Fibroblast of upper back skin (primary cell): ENCODE data around the gene MROH7.

Source experiments
- DNase-seq: peaks from one replicate; pipeline ENCODE4 v3.0.0-alpha.2; 2013

Gene MROH7

GRCh38 chr1:54640863-54641836, at the start of gene MROH7:
Gene MROH7 (plus strand): TSS chr1:54641786. CDS start chr1:54652927, 11,141 bp downstream.
- no peak for DNase-seq

- no peak for DNase-seq
These were observed 47.9 kb upstream of the MROH7 start for GRCh38 chr1:54593571-54594160.

- no peak for DNase-seq
These were observed 47.1 kb upstream of the MROH7 start for GRCh38 chr1:54594463-54594862.

DNA sequence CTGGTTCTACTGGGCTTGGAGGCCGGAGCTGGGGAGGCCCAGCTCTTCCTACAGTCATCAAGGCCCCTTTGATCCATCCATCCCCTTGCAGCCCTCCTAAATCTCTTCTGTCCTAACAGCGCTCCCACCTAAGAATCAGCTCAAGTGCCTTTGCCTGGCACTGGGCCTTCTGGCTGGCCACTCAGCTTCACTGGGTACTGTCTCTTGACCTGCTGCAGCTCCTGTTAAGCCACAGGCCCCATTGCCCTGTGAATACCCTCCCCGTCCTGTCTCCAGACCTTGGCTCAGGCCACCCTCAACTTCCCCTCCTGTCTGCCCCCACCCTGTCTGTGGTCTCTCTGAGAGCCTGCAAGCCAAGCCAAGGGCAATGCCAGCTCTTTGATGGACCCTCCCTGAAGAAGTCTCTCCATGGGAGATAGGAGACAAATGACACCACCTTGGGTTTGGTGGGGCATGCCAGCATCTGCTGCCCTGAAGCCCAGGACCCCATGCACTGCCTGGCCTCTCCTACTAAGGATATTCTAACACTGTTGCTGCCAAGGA, 45.6 kb upstream of the MROH7 start:
- no peak for DNase-seq

DNA sequence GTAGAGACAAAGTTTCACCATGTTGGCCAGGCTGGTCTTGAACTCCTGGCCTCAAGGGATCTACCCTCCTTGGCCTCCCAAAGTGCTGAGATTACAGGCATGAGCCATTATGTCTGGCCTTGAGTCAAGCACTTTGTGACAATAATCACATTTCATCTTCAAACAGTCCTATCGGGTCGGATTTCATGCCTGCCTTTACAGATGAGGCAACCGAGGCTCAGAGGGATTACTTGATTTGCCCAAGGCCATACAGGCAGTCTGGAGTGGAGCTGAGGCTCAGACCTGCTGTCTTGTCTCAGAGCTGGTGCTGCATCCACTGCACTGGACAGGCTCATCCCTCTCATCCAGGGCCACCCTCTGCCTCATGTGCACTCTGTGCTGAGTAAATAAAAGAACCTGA, 44.8 kb upstream of the MROH7 start:
- no peak for DNase-seq

GRCh38 chr1:54597455-54598030, 44.0 kb upstream of the MROH7 start:
- DNase-seq = no peak

- no peak for DNase-seq
These were observed 42.3 kb upstream of the MROH7 start for GRCh38 chr1:54599211-54599823.

GRCh38 chr1:54600947-54601721, 40.5 kb upstream of the MROH7 start:
- no peak for DNase-seq

DNA sequence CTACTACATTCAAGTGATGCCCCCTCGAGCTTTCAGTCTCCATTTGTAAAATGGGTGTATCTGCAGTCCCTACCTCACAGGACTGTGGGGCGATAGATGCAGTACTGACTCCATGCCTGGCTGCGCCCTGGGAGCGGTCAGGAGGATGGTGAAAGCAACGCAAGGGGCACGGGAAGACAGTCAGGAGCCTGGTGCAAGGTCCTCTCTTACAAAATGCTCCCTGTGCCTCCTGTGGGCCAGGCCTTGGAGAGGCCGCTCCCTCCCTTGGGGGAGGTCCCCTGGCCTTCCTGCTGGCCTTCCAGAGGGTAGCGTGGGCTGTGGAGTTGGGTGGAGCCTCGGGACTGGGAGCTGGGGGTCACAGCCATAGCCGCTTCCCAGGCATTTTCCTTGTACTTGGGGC, 39.9 kb upstream of the MROH7 start:
- no peak for DNase-seq

GRCh38 chr1:54602554-54602953, 39.0 kb upstream of the MROH7 start:
- no peak for DNase-seq

DNA sequence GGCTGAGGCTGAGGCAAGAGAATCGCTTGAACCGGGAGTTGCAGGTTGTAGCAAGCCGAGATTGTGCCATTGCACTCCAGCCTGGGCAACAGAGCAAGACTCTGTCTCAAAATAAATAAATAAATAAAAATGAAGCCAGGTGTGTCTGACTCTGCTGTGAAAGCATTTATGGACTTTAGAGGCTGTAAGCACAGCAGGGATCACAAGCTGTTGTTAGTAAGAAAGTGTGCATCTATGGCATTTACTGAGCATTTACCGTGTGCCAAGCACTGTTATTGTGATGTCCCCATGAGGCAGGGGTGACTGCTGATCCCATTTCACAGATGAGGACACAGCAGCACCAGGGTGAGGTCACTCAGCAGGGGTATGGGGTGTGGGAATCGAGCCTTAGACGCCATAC, 38.3 kb upstream of the MROH7 start:
- no peak for DNase-seq

DNA sequence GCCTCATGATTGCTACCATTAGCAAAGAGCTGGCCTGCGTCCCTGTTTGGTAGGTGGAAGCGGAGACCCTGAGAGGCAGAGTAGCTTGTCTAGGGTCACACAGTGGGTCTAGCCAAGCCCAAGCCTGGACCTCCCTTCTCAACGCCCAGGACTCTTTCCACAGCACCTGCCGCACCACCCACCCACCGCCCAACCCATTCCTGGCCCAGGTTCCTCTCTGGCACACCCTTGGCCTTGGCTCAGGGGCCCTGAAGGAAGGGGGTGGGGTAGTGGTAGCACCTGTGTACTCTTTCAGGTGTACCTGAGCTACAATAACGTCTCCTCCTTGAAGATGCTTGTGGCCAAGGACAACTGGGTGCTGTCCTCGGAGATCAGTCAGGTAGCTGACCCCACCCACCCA, 37.5 kb upstream of the MROH7 start:
- no peak for DNase-seq

DNA sequence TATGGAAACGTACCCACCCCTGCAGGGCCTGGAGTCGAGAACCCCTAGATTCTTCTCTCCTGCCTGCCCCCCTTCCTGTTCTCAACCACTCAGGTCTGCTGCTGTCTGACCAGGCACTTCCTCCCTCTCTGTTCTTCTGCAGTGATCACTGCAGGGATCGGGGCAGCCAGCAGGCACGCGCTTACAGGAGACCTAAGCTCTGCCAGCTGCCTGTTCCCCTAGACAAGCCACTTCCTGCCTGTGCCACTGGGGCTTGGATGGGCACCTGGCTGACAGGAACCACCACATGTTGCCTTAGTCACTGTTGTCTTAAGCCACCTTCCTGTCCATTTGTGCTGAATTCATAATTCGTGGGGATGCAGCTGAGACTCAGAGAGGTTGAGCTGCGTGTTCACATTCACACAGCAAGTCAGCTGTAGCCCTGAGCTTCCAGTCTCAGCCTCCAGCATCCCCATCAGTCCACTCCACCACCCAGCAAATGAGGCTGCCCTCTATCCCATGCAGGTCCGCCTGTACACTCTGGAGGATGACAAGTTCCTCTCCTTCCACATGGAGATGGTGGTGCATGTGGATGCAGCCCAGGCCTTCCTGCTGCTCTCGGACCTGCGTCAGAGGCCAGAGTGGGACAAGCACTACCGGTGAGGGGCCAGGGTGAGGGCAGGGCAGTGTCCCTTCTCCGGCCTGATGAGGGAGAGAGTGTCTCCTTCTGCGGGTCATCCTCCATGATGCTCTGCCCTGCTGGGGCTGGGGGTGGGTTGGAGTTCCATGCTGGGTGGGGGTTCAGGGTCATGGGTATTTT, 36.8 kb upstream of the MROH7 start:
- DNase-seq = no peak

DNA sequence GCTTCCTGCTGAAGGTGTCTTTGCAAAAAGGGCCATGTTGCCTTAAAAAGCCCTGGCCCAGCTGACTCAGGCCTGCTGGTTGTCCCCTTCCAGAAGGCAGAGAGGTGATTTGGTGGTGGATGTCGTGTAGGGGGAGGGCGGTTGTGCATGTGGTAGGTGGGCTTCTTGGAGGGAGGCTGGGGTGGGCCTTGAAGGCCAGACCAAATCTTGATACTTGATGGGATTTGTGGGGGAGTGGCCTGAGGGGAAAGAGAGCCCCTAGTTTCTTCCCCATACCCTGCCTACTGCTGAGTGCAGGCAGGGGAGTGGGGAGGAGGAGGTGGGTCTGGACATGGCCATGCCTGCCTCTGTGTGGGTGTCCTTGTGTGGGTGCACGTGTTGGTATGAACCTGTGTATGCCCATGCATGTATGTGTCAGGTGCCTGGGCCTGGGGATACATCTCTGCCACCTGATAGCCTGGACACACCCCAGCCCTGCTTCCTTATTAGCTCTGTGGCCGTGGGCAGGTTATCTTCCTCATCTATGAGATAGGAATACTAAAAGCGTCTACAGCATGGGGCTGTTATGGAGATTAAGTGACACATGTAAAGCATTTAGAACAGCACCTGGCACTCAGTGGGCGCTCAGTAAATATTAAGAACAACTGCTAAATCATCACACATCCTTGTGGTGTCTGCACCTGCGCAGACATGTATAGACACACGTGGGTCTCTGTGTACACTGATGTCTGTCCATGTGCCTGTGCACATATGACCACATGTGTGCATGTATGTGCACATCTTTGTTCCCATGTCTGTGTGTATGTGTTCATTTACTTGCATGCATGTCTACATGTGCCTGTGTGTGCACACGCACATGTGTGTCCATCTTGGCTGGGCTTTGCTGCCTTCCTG, 35.2 kb upstream of the MROH7 start:
- no peak for DNase-seq

DNA sequence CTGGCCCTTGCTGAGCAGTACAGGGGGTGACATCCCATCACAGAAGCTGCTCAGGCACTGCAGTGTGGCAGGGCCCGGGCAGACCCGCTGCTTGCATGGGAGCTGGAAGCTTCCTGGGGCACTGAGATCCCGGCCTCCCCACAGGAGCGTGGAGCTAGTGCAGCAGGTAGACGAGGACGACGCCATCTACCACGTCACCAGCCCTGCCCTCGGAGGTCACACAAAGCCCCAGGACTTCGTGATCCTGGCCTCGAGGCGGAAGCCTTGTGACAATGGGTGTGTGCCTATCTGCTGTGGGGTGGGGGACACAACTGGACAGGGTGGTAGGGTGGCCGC, 34.6 kb upstream of the MROH7 start:
- DNase-seq = no peak

DNA sequence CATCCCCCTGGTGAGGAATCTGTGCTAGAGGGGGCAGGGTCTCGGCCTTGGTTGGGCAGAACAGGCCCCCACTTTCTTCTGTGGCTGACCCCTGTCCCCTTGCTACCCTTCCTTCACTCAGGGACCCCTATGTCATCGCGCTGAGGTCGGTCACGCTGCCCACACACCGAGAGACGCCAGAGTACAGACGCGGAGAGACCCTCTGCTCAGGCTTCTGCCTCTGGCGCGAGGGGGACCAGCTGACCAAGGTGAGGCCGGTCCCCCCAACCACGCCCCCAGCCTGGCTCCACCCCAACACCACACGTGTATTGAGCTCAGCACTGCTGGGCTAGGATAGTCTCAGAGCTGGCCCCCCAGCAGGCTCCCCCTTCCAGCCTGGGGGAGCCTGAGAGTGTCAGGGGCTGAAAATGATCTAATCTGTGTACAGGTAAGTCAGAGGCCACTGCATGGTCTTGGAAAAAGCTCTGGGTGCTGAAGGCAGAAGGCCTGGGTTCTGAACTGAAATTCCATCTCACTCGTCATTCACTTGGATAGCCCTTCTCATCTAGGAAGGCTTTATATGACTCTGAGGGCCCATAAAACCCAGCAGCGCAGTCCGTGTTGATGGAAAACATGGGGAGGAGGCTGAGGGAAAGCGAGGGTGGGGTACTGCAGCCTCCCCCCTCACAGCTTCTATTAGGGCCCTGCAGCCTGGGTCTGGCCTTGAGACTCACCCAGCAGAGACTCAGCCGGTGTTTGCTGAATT, 33.6 kb upstream of the MROH7 start:
- no peak for DNase-seq

GRCh38 chr1:54608566-54609230, 32.9 kb upstream of the MROH7 start:
- DNase-seq = no peak

DNA sequence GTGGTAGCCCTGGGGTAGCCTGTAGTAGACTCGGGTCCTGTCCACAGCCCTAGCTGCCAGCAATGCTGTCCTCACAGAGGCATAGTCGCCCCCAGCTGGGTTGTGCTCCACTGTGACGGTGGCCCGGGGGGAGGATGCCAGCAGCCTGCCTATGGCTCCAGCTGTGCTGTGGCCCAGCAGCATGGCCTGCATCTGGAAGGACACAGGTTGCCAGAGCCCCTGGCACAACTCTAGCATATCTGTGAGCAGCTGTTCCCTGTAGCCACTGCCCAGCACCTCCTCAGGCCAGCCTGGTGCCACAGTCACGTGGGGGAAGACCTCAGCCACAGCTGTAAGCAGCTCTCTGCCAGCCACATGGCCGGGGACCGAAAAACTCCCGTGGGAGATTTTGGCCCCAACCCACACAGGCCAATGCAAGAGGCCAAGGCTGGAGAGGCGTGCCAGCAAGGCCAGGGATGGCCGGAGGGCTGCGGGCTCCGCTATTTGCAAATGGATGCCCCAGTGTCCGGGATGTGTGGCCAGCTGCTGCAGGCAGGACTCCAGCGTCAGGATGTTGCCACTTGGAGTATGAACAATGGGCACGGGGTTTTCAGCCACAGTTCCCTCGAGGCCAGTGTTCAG, 32.2 kb upstream of the MROH7 start:
- no peak for DNase-seq

- DNase-seq = no peak
These were observed 31.5 kb upstream of the MROH7 start for GRCh38 chr1:54610048-54610447.
